ENCODE data around the gene TMEM86B.

DNA sequence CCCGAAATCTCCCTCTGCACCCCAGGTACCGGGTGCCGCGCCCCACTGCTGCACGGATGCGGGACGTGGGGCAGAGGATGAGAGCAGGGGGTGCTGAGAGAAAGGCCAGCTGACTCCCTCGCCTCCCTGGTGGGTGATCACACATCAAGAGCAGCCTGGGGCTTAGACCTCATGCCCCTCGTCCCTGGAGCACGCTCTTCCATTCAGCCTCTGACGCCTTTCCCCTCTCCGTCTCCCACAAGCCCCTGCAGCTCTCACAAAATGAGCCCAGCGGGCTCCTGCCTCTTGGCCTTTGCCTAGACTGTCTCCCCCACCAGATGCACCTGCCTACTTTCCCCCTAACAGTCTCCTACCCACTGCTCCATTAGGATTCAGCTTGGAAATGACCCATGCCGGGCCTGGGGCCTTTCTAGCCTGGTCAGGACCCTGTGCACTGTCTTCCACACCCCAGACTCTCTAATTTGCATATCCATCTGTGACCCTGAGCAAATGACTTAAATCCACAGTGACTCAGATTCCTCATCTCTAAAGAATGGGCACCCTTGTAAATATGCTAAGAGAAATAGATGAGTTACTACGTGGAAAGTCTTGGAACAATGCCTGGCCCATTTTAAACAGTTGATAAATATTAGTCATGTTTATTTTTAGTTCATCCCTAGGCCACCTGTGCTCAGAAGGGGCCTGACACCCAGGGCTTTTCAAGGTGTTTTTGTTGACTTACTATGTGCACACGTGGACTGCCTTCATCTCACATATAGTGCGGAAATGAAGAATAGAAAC lies 18.7 kb downstream of the TMEM86B start:
- TF ChIP-seq POLR2AphosphoS5 (IDR thresholded peaks at IDR 0.05) (peak in 2 of 3 donors; percentile 14 to 62), POLR2A (IDR thresholded peaks at IDR 0.05) (no peak), EP300 (IDR thresholded peaks at IDR 0.05) (no peak)
- TF ChIP-seq, protein P1, sequence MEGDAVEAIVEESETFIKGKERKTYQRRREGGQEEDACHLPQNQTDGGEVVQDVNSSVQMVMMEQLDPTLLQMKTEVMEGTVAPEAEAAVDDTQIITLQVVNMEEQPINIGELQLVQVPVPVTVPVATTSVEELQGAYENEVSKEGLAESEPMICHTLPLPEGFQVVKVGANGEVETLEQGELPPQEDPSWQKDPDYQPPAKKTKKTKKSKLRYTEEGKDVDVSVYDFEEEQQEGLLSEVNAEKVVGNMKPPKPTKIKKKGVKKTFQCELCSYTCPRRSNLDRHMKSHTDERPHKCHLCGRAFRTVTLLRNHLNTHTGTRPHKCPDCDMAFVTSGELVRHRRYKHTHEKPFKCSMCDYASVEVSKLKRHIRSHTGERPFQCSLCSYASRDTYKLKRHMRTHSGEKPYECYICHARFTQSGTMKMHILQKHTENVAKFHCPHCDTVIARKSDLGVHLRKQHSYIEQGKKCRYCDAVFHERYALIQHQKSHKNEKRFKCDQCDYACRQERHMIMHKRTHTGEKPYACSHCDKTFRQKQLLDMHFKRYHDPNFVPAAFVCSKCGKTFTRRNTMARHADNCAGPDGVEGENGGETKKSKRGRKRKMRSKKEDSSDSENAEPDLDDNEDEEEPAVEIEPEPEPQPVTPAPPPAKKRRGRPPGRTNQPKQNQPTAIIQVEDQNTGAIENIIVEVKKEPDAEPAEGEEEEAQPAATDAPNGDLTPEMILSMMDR (IDR thresholded peaks at IDR 0.05): no peak
